Measurements from ENCODE around the gene GANAB. TPM values are rescaled to one million over a fixed set of nuclear protein-coding genes. Genes with fewer than 3 reads are reported as not detected.

GANAB gene
- total RNA-seq, 4 donors from 2014 or later, result 72.0 to 118 (median 91.4) TPM

- WGBS, 2 donors, result 95 to 99% methylated on average over 11 of the region's 11 CpGs
- no peak for TF ChIP-seq CTCF (IDR thresholded peaks at IDR 0.05)
- no peak for TF ChIP-seq POLR2A (IDR thresholded peaks at IDR 0.05)
- intact Hi-C loops (cut with DNase I; ENCODE audit: low total_unique reads), result no loop called here
- no peak for DNase-seq (ENCODE audit: low spot score in 2 of 2)
- no peak overlapping the region for H3K4me3 ChIP-seq (ENCODE audit: low read depth, poor library complexity, severe bottlenecking)
Observed at GRCh38 chr11:62578541-62578940, 67.9 kb downstream of the GANAB start.

GRCh38 chr11:62577046-62577714, 69.2 kb downstream of the GANAB start:
- 76 to 80% methylated on average over 12 of the region's 12 CpGs for WGBS, 2 donors
- TF ChIP-seq POLR2A (IDR thresholded peaks at IDR 0.05), result no peak
- TF ChIP-seq CTCF (IDR thresholded peaks at IDR 0.05), result no peak
- intact Hi-C loops (cut with DNase I; ENCODE audit: low total_unique reads), result no loop called here
- DNase-seq (ENCODE audit: low spot score in 2 of 2), result no peak
- no peak overlapping the region for H3K4me3 ChIP-seq (ENCODE audit: low read depth, poor library complexity, severe bottlenecking)

- TF ChIP-seq CTCF (IDR thresholded peaks at IDR 0.05) (no peak), POLR2A (IDR thresholded peaks at IDR 0.05) (no peak)
- no peak for DNase-seq (ENCODE audit: low spot score in 2 of 2)
- WGBS, 2 donors, result 64 to 74% methylated on average over 8 to 14 of the region's 14 CpGs
- intact Hi-C loops (cut with DNase I; ENCODE audit: low total_unique reads), result no loop called here
- no peak overlapping the region for H3K4me3 ChIP-seq (ENCODE audit: low read depth, poor library complexity, severe bottlenecking)
Observed at GRCh38 chr11:62575837-62576236, 70.6 kb downstream of the GANAB start.

- no peak for DNase-seq (ENCODE audit: low spot score in 2 of 2)
- H3K4me3 ChIP-seq (ENCODE audit: low read depth, poor library complexity, severe bottlenecking), result no peak overlapping the region
- intact Hi-C loops (cut with DNase I; ENCODE audit: low total_unique reads), result no loop called here
- TF ChIP-seq CTCF (IDR thresholded peaks at IDR 0.05), result no peak
- no peak for TF ChIP-seq POLR2A (IDR thresholded peaks at IDR 0.05)
- 34 to 41% methylated on average over 12 to 16 of the region's 17 CpGs for WGBS, 2 donors
Observed at GRCh38 chr11:62575156-62575555, 71.3 kb downstream of the GANAB start.

Other genes with a start within 250 kb of the GANAB start
- not detected for gene SCGB1A1, start 227.6 kb downstream of the GANAB start, total RNA-seq
- 1,000 to 10,000 TPM; 1,345 to 1,611 (median 1,532) TPM for gene AHNAK, start 99.8 kb downstream of the GANAB start, total RNA-seq
- 1,000 to 10,000 TPM; 2,343 to 3,224 (median 2,571) TPM for gene EEF1G, start 72.7 kb downstream of the GANAB start, total RNA-seq
- gene TUT1, start 55.1 kb downstream of the GANAB start, total RNA-seq, result 10 to 100 TPM; 11.0 to 29.8 (median 15.8) TPM
- 100 to 1,000 TPM in 2 of 4 donors, 10 to 100 TPM in 2; 91.3 to 139 (median 98.3) TPM for gene MTA2, start 44.7 kb downstream of the GANAB start, total RNA-seq
- 10 to 100 TPM; 39.5 to 61.0 (median 42.9) TPM for gene EML3, start 33.8 kb downstream of the GANAB start, total RNA-seq
- gene ROM1, start 33.4 kb downstream of the GANAB start, total RNA-seq, result 1 to 10 TPM; 4.0 to 7.6 (median 6.5) TPM
- 10 to 100 TPM; 29.7 to 51.8 (median 35.2) TPM for gene B3GAT3, start 24.6 kb downstream of the GANAB start, total RNA-seq
- 10 to 100 TPM; 28.5 to 32.7 (median 30.2) TPM for gene INTS5, start 6.7 kb upstream of the GANAB start, total RNA-seq
- gene C11orf98, start 18.6 kb upstream of the GANAB start, total RNA-seq, result 10 to 100 TPM; 21.3 to 58.4 (median 31.4) TPM
- gene CSKMT, start 18.7 kb upstream of the GANAB start, total RNA-seq, result 10 to 100 TPM in 1 of 4 donors, 1 to 10 TPM in 3; 2.9 to 14.8 (median 7.7) TPM
- 10 to 100 TPM in 2 of 4 donors, 1 to 10 TPM in 2; 7.5 to 12.0 (median 10.3) TPM for gene UQCC3, start 25.1 kb upstream of the GANAB start, total RNA-seq
- 1 to 10 TPM; 2.5 to 4.6 (median 3.1) TPM for gene LBHD1, start 25.7 kb upstream of the GANAB start, total RNA-seq
- gene UBXN1, start 32.5 kb upstream of the GANAB start, total RNA-seq, result 100 to 1,000 TPM; 194 to 275 (median 235) TPM
- gene LRRN4CL, start 42.9 kb upstream of the GANAB start, total RNA-seq, result 10 to 100 TPM in 2 of 4 donors, 1 to 10 TPM in 2; 7.3 to 11.6 (median 9.9) TPM
- 10 to 100 TPM; 25.4 to 68.2 (median 45.1) TPM for gene BSCL2, start 60.8 kb upstream of the GANAB start, total RNA-seq
- not detected for gene GNG3, start 61.1 kb upstream of the GANAB start, total RNA-seq
- 10 to 100 TPM; 19.9 to 30.8 (median 24.3) TPM for gene HNRNPUL2, start 80.8 kb upstream of the GANAB start, total RNA-seq
- 10 to 100 TPM; 23.7 to 44.7 (median 33.9) TPM for gene TTC9C, start 81.9 kb upstream of the GANAB start, total RNA-seq
- gene ZBTB3, start 107.5 kb upstream of the GANAB start, total RNA-seq, result 10 to 100 TPM; 13.4 to 35.4 (median 19.0) TPM
- gene POLR2G, start 115.0 kb upstream of the GANAB start, total RNA-seq, result 10 to 100 TPM; 51.5 to 71.0 (median 57.2) TPM
- gene TAF6L, start 124.8 kb upstream of the GANAB start, total RNA-seq, result 10 to 100 TPM; 21.0 to 79.2 (median 38.2) TPM
- 10 to 100 TPM; 62.9 to 82.6 (median 81.0) TPM for gene TMEM179B, start 140.8 kb upstream of the GANAB start, total RNA-seq
- 10 to 100 TPM; 12.9 to 41.4 (median 21.0) TPM for gene TMEM223, start 145.4 kb upstream of the GANAB start, total RNA-seq
- gene NXF1, start 158.8 kb upstream of the GANAB start, total RNA-seq, result 100 to 1,000 TPM in 1 of 4 donors, 10 to 100 TPM in 3; 56.6 to 114 (median 79.6) TPM
- 10 to 100 TPM; 30.0 to 47.4 (median 38.4) TPM for gene STX5, start 185.4 kb upstream of the GANAB start, total RNA-seq
- not detected for gene TEX54, start 186.2 kb upstream of the GANAB start, total RNA-seq
- 10 to 100 TPM; 49.7 to 93.8 (median 64.3) TPM for gene WDR74, start 193.0 kb upstream of the GANAB start, total RNA-seq
- gene SLC3A2, start 234.3 kb upstream of the GANAB start, total RNA-seq, result 100 to 1,000 TPM; 175 to 190 (median 187) TPM